Measurements from ENCODE around the gene MUC13. TPM values are rescaled to one million over a fixed set of nuclear protein-coding genes. Genes with fewer than 3 reads are reported as not detected.

Gene MUC13
- total and polyA plus RNA-seq, 7 donors, result 1.4 to 440 (median 119) TPM; not detected in 3

- no peak overlapping the region for H3K4me3 ChIP-seq
- TF ChIP-seq EP300 (IDR thresholded peaks at IDR 0.05) (no peak), POLR2A (IDR thresholded peaks at IDR 0.05) (no peak), POLR2AphosphoS5 (IDR thresholded peaks at IDR 0.05) (no peak), CTCF (IDR thresholded peaks at IDR 0.05) (no peak)
- H3K9me3 ChIP-seq, result no peaks in the 10 kb centered on the region
- WGBS, 2 donors, result 94 to 98% methylated on average over 3 of the region's 3 CpGs
- no peak overlapping the region for H3K27ac ChIP-seq
- peaks cover 0 to 11% (median 9%) of the 10 kb centered on the region in 4 donors for H3K4me1 ChIP-seq
- DNase-seq, result no peak
- peaks cover 0 to 26% (median 4%) of the 10 kb centered on the region in 4 donors for H3K36me3 ChIP-seq
- no peaks in the 10 kb centered on the region for H3K27me3 ChIP-seq
- intact Hi-C loops (cut with DNase I), result no loop called here
These were observed 67.0 kb downstream of the MUC13 start for GRCh38 chr3:124867511-124867910.

- H3K9me3 ChIP-seq, result no peaks in the 10 kb centered on the region
- peaks cover 0 to 6% (median 2%) of the 10 kb centered on the region in 4 donors for H3K36me3 ChIP-seq
- H3K4me3 ChIP-seq, result no peak overlapping the region
- peak; percentile 34 for DNase-seq
- H3K4me1 ChIP-seq, result peaks cover 0 to 59% (median 45%) of the 10 kb centered on the region in 4 donors
- WGBS, 2 donors, result 68 to 89% methylated on average over 2 of the region's 2 CpGs
- intact Hi-C loops (cut with DNase I), result no loop called here
- H3K27ac ChIP-seq, result peak overlapping the region; percentile 9 to 82 (median 66)
- no peaks in the 10 kb centered on the region for H3K27me3 ChIP-seq
- TF ChIP-seq POLR2A (IDR thresholded peaks at IDR 0.05) (no peak), CTCF (IDR thresholded peaks at IDR 0.05) (no peak), POLR2AphosphoS5 (IDR thresholded peaks at IDR 0.05) (no peak), EP300 (IDR thresholded peaks at IDR 0.05) (no peak)
These were observed 72.5 kb downstream of the MUC13 start for GRCh38 chr3:124862006-124862405.

GRCh38 chr3:124861041-124861440 is 73.5 kb downstream of the MUC13 start:
- Histone ChIP-seq H3K27ac (peak overlapping the region; percentile 55 to 82 (median 74)), H3K36me3 (no peaks in the 10 kb centered on the region), H3K4me1 (peaks cover 0 to 59% (median 45%) of the 10 kb centered on the region in 4 donors), H3K27me3 (no peaks in the 10 kb centered on the region), H3K9me3 (no peaks in the 10 kb centered on the region), H3K4me3 (no peak overlapping the region)
- intact Hi-C loops (cut with DNase I), result no loop called here
- WGBS, 2 donors, result 82 to 84% methylated on average over 9 of the region's 9 CpGs
- TF ChIP-seq CTCF (IDR thresholded peaks at IDR 0.05) (no peak), POLR2A (IDR thresholded peaks at IDR 0.05) (no peak), POLR2AphosphoS5 (IDR thresholded peaks at IDR 0.05) (no peak), EP300 (IDR thresholded peaks at IDR 0.05) (no peak)
- peak; percentile 65 for DNase-seq

- peak overlapping the region; percentile 55 to 82 (median 74) for H3K27ac ChIP-seq
- no peaks in the 10 kb centered on the region for H3K27me3 ChIP-seq
- intact Hi-C loops (cut with DNase I), result no loop called here
- H3K4me1 ChIP-seq, result peaks cover 0 to 59% (median 45%) of the 10 kb centered on the region in 4 donors
- DNase-seq, result peak; percentile 93
- TF ChIP-seq CTCF (IDR thresholded peaks at IDR 0.05) (no peak), POLR2AphosphoS5 (IDR thresholded peaks at IDR 0.05) (peak; percentile 58 to 88 (median 86)), EP300 (IDR thresholded peaks at IDR 0.05) (peak in 3 of 4 donors; percentile 64 to 85 (median 79)), POLR2A (IDR thresholded peaks at IDR 0.05) (no peak)
- 88 to 93% methylated on average over 1 of the region's 1 CpG for WGBS, 2 donors
- H3K36me3 ChIP-seq, result peaks cover 0 to 4% (median 0%) of the 10 kb centered on the region in 4 donors
- H3K4me3 ChIP-seq, result no peak overlapping the region
- H3K9me3 ChIP-seq, result no peaks in the 10 kb centered on the region
These were observed 74.0 kb downstream of the MUC13 start for GRCh38 chr3:124860599-124860998.

- no peaks in the 10 kb centered on the region for H3K9me3 ChIP-seq
- H3K36me3 ChIP-seq, result peaks cover 0 to 11% (median 0%) of the 10 kb centered on the region in 4 donors
- peak in 1 of 4 donors; percentile 65 for TF ChIP-seq POLR2AphosphoS5 (IDR thresholded peaks at IDR 0.05)
- TF ChIP-seq EP300 (IDR thresholded peaks at IDR 0.05), result no peak
- H3K27me3 ChIP-seq, result no peaks in the 10 kb centered on the region
- no peak overlapping the region for H3K4me3 ChIP-seq
- WGBS, 2 donors, result 83 to 93% methylated on average over 7 of the region's 7 CpGs
- intact Hi-C loops (cut with DNase I), result no loop called here
- peak overlapping the region; percentile 36 to 82 (median 74) for H3K27ac ChIP-seq
- peak; percentile 63 for DNase-seq
- peaks cover 0 to 59% (median 45%) of the 10 kb centered on the region in 4 donors for H3K4me1 ChIP-seq
These were observed 75.5 kb downstream of the MUC13 start for GRCh38 chr3:124859025-124859424.
